GM19397 (cell line): ENCODE data around the gene SEPTIN12.

Experiments used
- ATAC-seq: cut with Tn5 transposase; IDR thresholded peaks from one replicate; pipeline ENCODE4 v1.9.1; 2021; ENCODE audit warnings: mild to moderate bottlenecking, moderate library complexity; ENCODE audit not compliant: unreplicated experiment

SEPTIN12 gene

GRCh38 chr16:4734063-4734729, 53.9 kb downstream of the SEPTIN12 start, which contains the start of the genes ANKS3 and DNAAF8:
Gene ANKS3 (minus strand): TSS chr16:4734271. CDS start chr16:4730149, 4,122 bp downstream.
Gene DNAAF8 (plus strand): TSS chr16:4734537. CDS start chr16:4736515, 1,978 bp downstream.
- peak; percentile 72 for ATAC-seq

GRCh38 chr16:4733747-4734062, 54.4 kb downstream of the SEPTIN12 start:
- ATAC-seq, result peak; percentile 13

- no peak for ATAC-seq
These were observed 54.9 kb downstream of the SEPTIN12 start for GRCh38 chr16:4733211-4733742.

GRCh38 chr16:4729876-4730275, 58.3 kb downstream of the SEPTIN12 start:
- ATAC-seq, result no peak

- ATAC-seq, result no peak
These were observed 59.5 kb downstream of the SEPTIN12 start for GRCh38 chr16:4728676-4729075.
